GM23338 (cell line): ENCODE data around the gene KCNJ10. TPM values are rescaled to one million over a fixed set of nuclear protein-coding genes. Genes with fewer than 3 reads are reported as not detected.

Source experiments
- ATAC-seq: fragments of 200-7000 bp; cut with Tn5 transposase; 3 replicates; pipeline ENCODE4 v1.9.1; 2020
- DNase-seq: peaks from one replicate; pipeline ENCODE4 v3.0.0-alpha.2; 2015; ENCODE audit warnings: low spot score
- H2AFZ ChIP-seq: fragments of 200-600 bp; sonication (generic); 2 replicates; pipeline ENCODE4 v1.8.0; 2016; ENCODE audit warnings: antibody characterized with exemption, mild to moderate bottlenecking, moderate library complexity
- H3F3A ChIP-seq: fragments of 200-600 bp; sonication (generic); replicated peaks from 2 replicates; pipeline ENCODE4 v1.8.0; 2017; ENCODE audit warnings: antibody characterized with exemption, mixed run types, low read depth
- H3K27ac ChIP-seq: fragments of 200-600 bp; sonication (generic); 2 replicates; pipeline ENCODE4 v1.6.1; 2016; ENCODE audit warnings: low read depth
- H3K27me3 ChIP-seq: fragments of 200-600 bp; sonication (generic); 2 replicates; pipeline ENCODE4 v1.8.0; 2016; ENCODE audit warnings: mild to moderate bottlenecking, mixed run types, moderate library complexity; ENCODE audit not compliant: insufficient read depth
- H3K36me3 ChIP-seq: fragments of 200-600 bp; sonication (generic); 2 replicates; pipeline ENCODE4 v1.8.0; 2016; ENCODE audit warnings: mild to moderate bottlenecking; ENCODE audit not compliant: insufficient read depth
- H3K4me1 ChIP-seq: fragments of 200-600 bp; sonication (generic); 2 replicates; pipeline ENCODE4 v1.8.0; 2016; ENCODE audit warnings: mild to moderate bottlenecking, moderate library complexity; ENCODE audit not compliant: insufficient read depth
- H3K4me2 ChIP-seq: fragments of 200-600 bp; sonication (generic); 2 replicates; pipeline ENCODE4 v1.7.1; 2017; ENCODE audit warnings: mixed run types
- H3K4me3 ChIP-seq: fragments of 200-600 bp; sonication (generic); 2 replicates; pipeline ENCODE4 v1.6.1; 2016; ENCODE audit warnings: mixed run types
- H3K79me2 ChIP-seq: fragments of 200-600 bp; sonication (generic); replicated peaks from 2 replicates; pipeline ENCODE4 v1.8.0; 2017; ENCODE audit warnings: mild to moderate bottlenecking; ENCODE audit not compliant: insufficient read depth
- H3K9me2 ChIP-seq: fragments of 200-600 bp; sonication (generic); 2 replicates; pipeline ENCODE4 v1.8.0; 2017; ENCODE audit not compliant: insufficient read depth
- H4K20me1 ChIP-seq: fragments of 200-600 bp; sonication (generic); replicated peaks from 2 replicates; pipeline ENCODE4 v1.8.0; 2017; ENCODE audit warnings: mild to moderate bottlenecking; ENCODE audit not compliant: insufficient read depth
- H3K27ac Mint-ChIP-seq: 2 replicates; pipeline ENCODE4 v1.8.0; 2020; ENCODE audit warnings: inconsistent platforms, mild to moderate bottlenecking, moderate library complexity, mixed read lengths
- H3K27me3 Mint-ChIP-seq: 3 replicates; pipeline ENCODE4 v1.8.0; 2022; ENCODE audit warnings: low read depth, mild to moderate bottlenecking, moderate library complexity, mixed read lengths, inconsistent platforms; ENCODE audit not compliant: insufficient read depth, poor library complexity
- H3K36me3 Mint-ChIP-seq: 3 replicates; pipeline ENCODE4 v1.8.0; 2021; ENCODE audit warnings: low read depth, mild to moderate bottlenecking, inconsistent platforms, moderate library complexity, mixed read lengths
- H3K4me1 Mint-ChIP-seq: 3 replicates; pipeline ENCODE4 v1.8.0; 2020; ENCODE audit warnings: mild to moderate bottlenecking, inconsistent platforms, mixed read lengths
- H3K4me3 Mint-ChIP-seq: 3 replicates; pipeline ENCODE4 v1.8.0; 2021; ENCODE audit warnings: moderate library complexity, mild to moderate bottlenecking, inconsistent platforms, mixed read lengths
- H3K9me3 Mint-ChIP-seq: 3 replicates; pipeline ENCODE4 v1.8.0; 2020; ENCODE audit warnings: moderate library complexity, mild to moderate bottlenecking, inconsistent platforms, mixed read lengths
- EZH2 ChIP-seq: fragments of 200-600 bp; sonication (generic); IDR thresholded peaks from one replicate; pipeline ENCODE4 v1.8.0; 2017; ENCODE audit warnings: antibody characterized with exemption, mild to moderate bottlenecking, low read depth; ENCODE audit not compliant: unreplicated experiment
- EZH2phosphoT487 ChIP-seq: fragments of 200-600 bp; sonication (generic); IDR thresholded peaks from one replicate; pipeline ENCODE4 v1.8.1; 2018; ENCODE audit warnings: antibody characterized with exemption; ENCODE audit not compliant: unreplicated experiment
- JUNB ChIP-seq: IDR thresholded peaks from one replicate; pipeline ENCODE4 v1.6.1; 2016; ENCODE audit warnings: antibody characterized with exemption; ENCODE audit not compliant: unreplicated experiment
- NANOG ChIP-seq: IDR thresholded peaks from 2 replicates; pipeline ENCODE4 v1.6.1; 2016; ENCODE audit warnings: antibody characterized with exemption, borderline replicate concordance
- POLR2AphosphoS5 ChIP-seq: IDR thresholded peaks from 2 replicates; pipeline ENCODE4 v1.6.1; 2016; ENCODE audit warnings: antibody characterized with exemption, low read depth
- STAT1 ChIP-seq: IDR thresholded peaks from one replicate; pipeline ENCODE4 v1.6.1; 2016; ENCODE audit warnings: antibody characterized with exemption; ENCODE audit not compliant: unreplicated experiment
- ZNF114 ChIP-seq: fragments of 250-450 bp; sonication (Bioruptor Pico); IDR thresholded peaks from 2 replicates; pipeline ENCODE4 v1.5.0; 2020; ENCODE audit warnings: mild to moderate bottlenecking, moderate library complexity
- ZNF331 ChIP-seq: fragments of 250-450 bp; sonication (Bioruptor Pico); IDR thresholded peaks from 2 replicates; pipeline ENCODE4 v1.5.0; 2020; ENCODE audit warnings: low read depth, mild to moderate bottlenecking, moderate library complexity
- polyA plus RNA-seq: library from polyadenylated mRNA; unstranded; fragments of >200 nt; fragmentation: Nextera tagmentation; extraction: Ambion mirVana; gene quantifications from 2 replicates; pipeline ENCODE4 v1.2.1, GENCODE V29; 2016
- total RNA-seq: library from RNA; depleted of rRNA; stranded (reverse); fragments of >200 nt; shearing (Covaris generic); gene quantifications from 2 replicates; pipeline ENCODE4 v1.2.3, GENCODE V29; 2014
- TF ChIP-seq, protein P1 (sequence below), 2 experiments: fragments of 200-600 bp in 1 of 2; sonication (generic) in 1 of 2; conservative IDR thresholded peaks; 2 replicates each; pipeline versions ENCODE4 v1.5.1 to v1.6.1; 2016 to 2017; ENCODE audit warnings: antibody characterized with exemption in 2 of 2, low read depth in 2 of 2, mild to moderate bottlenecking in 2 of 2, moderate library complexity in 1 of 2
- TF ChIP-seq, protein P2 (sequence below): IDR thresholded peaks from one replicate; pipeline ENCODE4 v1.6.1; 2018; ENCODE audit warnings: antibody characterized with exemption; ENCODE audit not compliant: unreplicated experiment
- TF ChIP-seq, protein P3 (sequence below): IDR thresholded peaks from 2 replicates; pipeline ENCODE4 v1.6.1; 2016; ENCODE audit warnings: antibody characterized with exemption
- TF ChIP-seq, protein P4 (sequence below): fragments of 250-450 bp; sonication (Bioruptor Pico); IDR thresholded peaks from 2 replicates; pipeline ENCODE4 v1.5.0; 2020; ENCODE audit warnings: mild to moderate bottlenecking, moderate library complexity

KCNJ10 gene
- total and polyA plus RNA-seq, 2 experiments from 2014 or later = 1.4 to 2.8 TPM

DNA sequence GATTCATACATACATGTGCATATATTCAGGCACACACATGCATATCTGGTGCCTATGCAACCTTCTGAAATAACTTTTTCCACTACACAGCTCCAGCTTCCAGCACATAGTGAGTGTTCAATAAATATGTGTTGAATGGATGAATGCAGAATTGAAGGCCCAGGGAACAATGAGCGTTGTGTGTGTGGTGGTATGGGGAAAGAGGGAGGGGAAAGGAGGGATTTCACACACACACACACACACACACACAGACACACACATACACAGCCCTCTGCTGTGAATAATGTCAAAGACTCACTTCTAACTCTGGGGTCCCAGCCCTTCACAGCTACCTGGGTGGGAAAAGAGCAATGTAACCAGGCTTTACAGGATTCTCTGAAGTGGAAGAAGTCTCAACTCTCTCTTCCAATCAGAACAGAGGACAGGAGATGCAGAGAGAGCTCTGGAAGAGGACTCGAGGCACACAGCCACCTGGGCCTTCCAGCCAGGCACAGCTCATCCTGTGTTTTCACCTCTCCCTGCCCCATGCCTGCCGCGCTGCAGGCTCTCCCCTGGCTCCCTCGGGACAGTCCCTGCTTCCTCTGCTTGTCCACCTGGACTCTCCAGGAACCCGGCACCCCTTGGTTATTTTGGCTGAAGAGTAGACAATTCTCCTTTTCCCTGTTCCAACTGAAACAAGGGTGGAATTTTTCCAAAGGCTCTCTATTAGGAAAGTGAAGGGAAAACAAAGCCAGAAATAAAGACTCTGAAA is 33.9 kb upstream of the KCNJ10 start:
- Histone ChIP-seq H3K27ac (no peak overlapping the region), H3K27me3 (no peaks in the 10 kb centered on the region), H3F3A (0 out of 2 replicates have a peak, but pooled peaks cover 12% of the 10 kb centered on the region), H3K79me2 (no peaks in the 10 kb centered on the region), H3K9me2 (peaks cover 9% of the 10 kb centered on the region), H3K4me3 (no peak overlapping the region), H3K4me2 (no peak overlapping the region), H3K4me1 (peaks cover 25% of the 10 kb centered on the region), H3K36me3 (no peaks in the 10 kb centered on the region), H2AFZ (peak overlapping the region; percentile 87), H4K20me1 (no peaks in the 10 kb centered on the region)
- H3K4me1 Mint-ChIP-seq = peaks cover 40% of the 10 kb centered on the region
- no peak overlapping the region; the same call in 2 of the 3 replicates for H3K4me3 Mint-ChIP-seq
- TF ChIP-seq ZNF331 (CRISPR knock-in tag) (no peak), STAT1 (no peak), POLR2AphosphoS5 (no peak), EZH2phosphoT487 (no peak), JUNB (no peak), NANOG (no peak), ZNF114 (CRISPR knock-in tag) (no peak), EZH2 (no peak)
- TF ChIP-seq, protein P1, sequence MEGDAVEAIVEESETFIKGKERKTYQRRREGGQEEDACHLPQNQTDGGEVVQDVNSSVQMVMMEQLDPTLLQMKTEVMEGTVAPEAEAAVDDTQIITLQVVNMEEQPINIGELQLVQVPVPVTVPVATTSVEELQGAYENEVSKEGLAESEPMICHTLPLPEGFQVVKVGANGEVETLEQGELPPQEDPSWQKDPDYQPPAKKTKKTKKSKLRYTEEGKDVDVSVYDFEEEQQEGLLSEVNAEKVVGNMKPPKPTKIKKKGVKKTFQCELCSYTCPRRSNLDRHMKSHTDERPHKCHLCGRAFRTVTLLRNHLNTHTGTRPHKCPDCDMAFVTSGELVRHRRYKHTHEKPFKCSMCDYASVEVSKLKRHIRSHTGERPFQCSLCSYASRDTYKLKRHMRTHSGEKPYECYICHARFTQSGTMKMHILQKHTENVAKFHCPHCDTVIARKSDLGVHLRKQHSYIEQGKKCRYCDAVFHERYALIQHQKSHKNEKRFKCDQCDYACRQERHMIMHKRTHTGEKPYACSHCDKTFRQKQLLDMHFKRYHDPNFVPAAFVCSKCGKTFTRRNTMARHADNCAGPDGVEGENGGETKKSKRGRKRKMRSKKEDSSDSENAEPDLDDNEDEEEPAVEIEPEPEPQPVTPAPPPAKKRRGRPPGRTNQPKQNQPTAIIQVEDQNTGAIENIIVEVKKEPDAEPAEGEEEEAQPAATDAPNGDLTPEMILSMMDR (conservative IDR thresholded peaks at IDR 0.05; ENCODE audit: low read depth in 2 of 2) = no peak
- TF ChIP-seq, protein P2, sequence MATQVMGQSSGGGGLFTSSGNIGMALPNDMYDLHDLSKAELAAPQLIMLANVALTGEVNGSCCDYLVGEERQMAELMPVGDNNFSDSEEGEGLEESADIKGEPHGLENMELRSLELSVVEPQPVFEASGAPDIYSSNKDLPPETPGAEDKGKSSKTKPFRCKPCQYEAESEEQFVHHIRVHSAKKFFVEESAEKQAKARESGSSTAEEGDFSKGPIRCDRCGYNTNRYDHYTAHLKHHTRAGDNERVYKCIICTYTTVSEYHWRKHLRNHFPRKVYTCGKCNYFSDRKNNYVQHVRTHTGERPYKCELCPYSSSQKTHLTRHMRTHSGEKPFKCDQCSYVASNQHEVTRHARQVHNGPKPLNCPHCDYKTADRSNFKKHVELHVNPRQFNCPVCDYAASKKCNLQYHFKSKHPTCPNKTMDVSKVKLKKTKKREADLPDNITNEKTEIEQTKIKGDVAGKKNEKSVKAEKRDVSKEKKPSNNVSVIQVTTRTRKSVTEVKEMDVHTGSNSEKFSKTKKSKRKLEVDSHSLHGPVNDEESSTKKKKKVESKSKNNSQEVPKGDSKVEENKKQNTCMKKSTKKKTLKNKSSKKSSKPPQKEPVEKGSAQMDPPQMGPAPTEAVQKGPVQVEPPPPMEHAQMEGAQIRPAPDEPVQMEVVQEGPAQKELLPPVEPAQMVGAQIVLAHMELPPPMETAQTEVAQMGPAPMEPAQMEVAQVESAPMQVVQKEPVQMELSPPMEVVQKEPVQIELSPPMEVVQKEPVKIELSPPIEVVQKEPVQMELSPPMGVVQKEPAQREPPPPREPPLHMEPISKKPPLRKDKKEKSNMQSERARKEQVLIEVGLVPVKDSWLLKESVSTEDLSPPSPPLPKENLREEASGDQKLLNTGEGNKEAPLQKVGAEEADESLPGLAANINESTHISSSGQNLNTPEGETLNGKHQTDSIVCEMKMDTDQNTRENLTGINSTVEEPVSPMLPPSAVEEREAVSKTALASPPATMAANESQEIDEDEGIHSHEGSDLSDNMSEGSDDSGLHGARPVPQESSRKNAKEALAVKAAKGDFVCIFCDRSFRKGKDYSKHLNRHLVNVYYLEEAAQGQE = no peak
- TF ChIP-seq, protein P3, sequence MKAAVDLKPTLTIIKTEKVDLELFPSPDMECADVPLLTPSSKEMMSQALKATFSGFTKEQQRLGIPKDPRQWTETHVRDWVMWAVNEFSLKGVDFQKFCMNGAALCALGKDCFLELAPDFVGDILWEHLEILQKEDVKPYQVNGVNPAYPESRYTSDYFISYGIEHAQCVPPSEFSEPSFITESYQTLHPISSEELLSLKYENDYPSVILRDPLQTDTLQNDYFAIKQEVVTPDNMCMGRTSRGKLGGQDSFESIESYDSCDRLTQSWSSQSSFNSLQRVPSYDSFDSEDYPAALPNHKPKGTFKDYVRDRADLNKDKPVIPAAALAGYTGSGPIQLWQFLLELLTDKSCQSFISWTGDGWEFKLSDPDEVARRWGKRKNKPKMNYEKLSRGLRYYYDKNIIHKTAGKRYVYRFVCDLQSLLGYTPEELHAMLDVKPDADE = no peak
- TF ChIP-seq, protein P4, sequence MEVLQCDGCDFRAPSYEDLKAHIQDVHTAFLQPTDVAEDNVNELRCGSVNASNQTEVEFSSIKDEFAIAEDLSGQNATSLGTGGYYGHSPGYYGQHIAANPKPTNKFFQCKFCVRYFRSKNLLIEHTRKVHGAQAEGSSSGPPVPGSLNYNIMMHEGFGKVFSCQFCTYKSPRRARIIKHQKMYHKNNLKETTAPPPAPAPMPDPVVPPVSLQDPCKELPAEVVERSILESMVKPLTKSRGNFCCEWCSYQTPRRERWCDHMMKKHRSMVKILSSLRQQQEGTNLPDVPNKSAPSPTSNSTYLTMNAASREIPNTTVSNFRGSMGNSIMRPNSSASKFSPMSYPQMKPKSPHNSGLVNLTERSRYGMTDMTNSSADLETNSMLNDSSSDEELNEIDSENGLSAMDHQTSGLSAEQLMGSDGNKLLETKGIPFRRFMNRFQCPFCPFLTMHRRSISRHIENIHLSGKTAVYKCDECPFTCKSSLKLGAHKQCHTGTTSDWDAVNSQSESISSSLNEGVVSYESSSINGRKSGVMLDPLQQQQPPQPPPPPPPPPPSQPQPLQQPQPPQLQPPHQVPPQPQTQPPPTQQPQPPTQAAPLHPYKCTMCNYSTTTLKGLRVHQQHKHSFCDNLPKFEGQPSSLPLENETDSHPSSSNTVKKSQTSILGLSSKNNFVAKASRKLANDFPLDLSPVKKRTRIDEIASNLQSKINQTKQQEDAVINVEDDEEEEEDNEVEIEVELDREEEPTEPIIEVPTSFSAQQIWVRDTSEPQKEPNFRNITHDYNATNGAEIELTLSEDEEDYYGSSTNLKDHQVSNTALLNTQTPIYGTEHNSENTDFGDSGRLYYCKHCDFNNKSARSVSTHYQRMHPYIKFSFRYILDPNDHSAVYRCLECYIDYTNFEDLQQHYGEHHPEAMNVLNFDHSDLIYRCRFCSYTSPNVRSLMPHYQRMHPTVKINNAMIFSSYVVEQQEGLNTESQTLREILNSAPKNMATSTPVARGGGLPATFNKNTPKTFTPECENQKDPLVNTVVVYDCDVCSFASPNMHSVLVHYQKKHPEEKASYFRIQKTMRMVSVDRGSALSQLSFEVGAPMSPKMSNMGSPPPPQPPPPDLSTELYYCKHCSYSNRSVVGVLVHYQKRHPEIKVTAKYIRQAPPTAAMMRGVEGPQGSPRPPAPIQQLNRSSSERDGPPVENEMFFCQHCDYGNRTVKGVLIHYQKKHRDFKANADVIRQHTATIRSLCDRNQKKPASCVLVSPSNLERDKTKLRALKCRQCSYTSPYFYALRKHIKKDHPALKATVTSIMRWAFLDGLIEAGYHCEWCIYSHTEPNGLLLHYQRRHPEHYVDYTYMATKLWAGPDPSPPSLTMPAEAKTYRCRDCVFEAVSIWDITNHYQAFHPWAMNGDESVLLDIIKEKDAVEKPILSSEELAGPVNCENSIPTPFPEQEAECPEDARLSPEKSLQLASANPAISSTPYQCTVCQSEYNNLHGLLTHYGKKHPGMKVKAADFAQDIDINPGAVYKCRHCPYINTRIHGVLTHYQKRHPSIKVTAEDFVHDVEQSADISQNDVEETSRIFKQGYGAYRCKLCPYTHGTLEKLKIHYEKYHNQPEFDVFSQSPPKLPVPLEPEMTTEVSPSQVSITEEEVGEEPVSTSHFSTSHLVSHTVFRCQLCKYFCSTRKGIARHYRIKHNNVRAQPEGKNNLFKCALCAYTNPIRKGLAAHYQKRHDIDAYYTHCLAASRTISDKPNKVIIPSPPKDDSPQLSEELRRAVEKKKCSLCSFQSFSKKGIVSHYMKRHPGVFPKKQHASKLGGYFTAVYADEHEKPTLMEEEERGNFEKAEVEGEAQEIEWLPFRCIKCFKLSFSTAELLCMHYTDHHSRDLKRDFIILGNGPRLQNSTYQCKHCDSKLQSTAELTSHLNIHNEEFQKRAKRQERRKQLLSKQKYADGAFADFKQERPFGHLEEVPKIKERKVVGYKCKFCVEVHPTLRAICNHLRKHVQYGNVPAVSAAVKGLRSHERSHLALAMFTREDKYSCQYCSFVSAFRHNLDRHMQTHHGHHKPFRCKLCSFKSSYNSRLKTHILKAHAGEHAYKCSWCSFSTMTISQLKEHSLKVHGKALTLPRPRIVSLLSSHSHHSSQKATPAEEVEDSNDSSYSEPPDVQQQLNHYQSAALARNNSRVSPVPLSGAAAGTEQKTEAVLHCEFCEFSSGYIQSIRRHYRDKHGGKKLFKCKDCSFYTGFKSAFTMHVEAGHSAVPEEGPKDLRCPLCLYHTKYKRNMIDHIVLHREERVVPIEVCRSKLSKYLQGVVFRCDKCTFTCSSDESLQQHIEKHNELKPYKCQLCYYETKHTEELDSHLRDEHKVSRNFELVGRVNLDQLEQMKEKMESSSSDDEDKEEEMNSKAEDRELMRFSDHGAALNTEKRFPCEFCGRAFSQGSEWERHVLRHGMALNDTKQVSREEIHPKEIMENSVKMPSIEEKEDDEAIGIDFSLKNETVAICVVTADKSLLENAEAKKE (CRISPR knock-in tag) = no peak
- ATAC-seq = peak; percentile 10
- no peaks in the 10 kb centered on the region for H3K36me3 Mint-ChIP-seq
- no peak for DNase-seq
- peaks cover 9% of the 10 kb centered on the region for H3K27me3 Mint-ChIP-seq
- no peak overlapping the region for H3K27ac Mint-ChIP-seq
- no peaks in the 10 kb centered on the region for H3K9me3 Mint-ChIP-seq
